ENCODE measurements around the gene BRF1. TPM values are rescaled to one million over a fixed set of nuclear protein-coding genes. Genes with fewer than 3 reads are reported as not detected.

BRF1 gene
- total and polyA plus RNA-seq, 2 donors from 2014 or later: 19.3 to 34.1 TPM

- Histone ChIP-seq H3K36me3 (ENCODE audit: control insufficient read depth in 2 of 3, insufficient read depth in 3 of 3, low read length in 3 of 3) (no peaks in the 10 kb centered on the region), H3K9me3 (ENCODE audit: control insufficient read depth in 2 of 3, insufficient read depth in 1 of 3, low read length in 3 of 3) (no peaks in the 10 kb centered on the region), H3K4me3 (ENCODE audit: low read length in 3 of 3) (no peak overlapping the region), H3K27ac (ENCODE audit: low read depth in 2 of 2, low read length in 2 of 2) (no peak overlapping the region), H3K27me3 (ENCODE audit: control insufficient read depth, insufficient read depth, low read length) (no peaks in the 10 kb centered on the region), H3K9ac (ENCODE audit: low read length in 3 of 3) (no peak overlapping the region), H3K4me1 (ENCODE audit: control insufficient read depth in 2 of 3, insufficient read depth in 2 of 3, low read depth in 1 of 3, low read length in 3 of 3) (peaks cover 0 to 10% (median 9%) of the 10 kb centered on the region in 3 donors)
- no peak for TF ChIP-seq CTCF (IDR thresholded peaks at IDR 0.05; ENCODE audit: borderline replicate concordance, extremely low read depth, insufficient read depth)
- intact Hi-C loops (cut with DNase I): no loop called here
- FAIRE-seq: no peak
- no peak for DNase-seq
These were observed 48.3 kb upstream of the BRF1 start for GRCh38 chr14:105348945-105349699.

- no peak for FAIRE-seq
- no peaks in the 10 kb centered on the region for H3K9me3 ChIP-seq (ENCODE audit: control insufficient read depth in 2 of 3, insufficient read depth in 1 of 3, low read length in 3 of 3)
- no peak for TF ChIP-seq CTCF (IDR thresholded peaks at IDR 0.05; ENCODE audit: borderline replicate concordance, extremely low read depth, insufficient read depth)
These were observed 47.6 kb upstream of the BRF1 start for GRCh38 chr14:105348169-105348944.

GRCh38 chr14:105347587-105347968, 46.8 kb upstream of the BRF1 start:
- H3K36me3 ChIP-seq (ENCODE audit: control insufficient read depth in 2 of 3, insufficient read depth in 3 of 3, low read length in 3 of 3): no peaks in the 10 kb centered on the region
- intact Hi-C loops (cut with DNase I): no loop called here
- no peak overlapping the region for H3K9ac ChIP-seq (ENCODE audit: low read length in 3 of 3)
- no peak overlapping the region for H3K4me3 ChIP-seq (ENCODE audit: low read length in 3 of 3)
- DNase-seq (no peak), FAIRE-seq (no peak)
- H3K27ac ChIP-seq (ENCODE audit: low read depth in 2 of 2, low read length in 2 of 2): no peak overlapping the region
- H3K9me3 ChIP-seq (ENCODE audit: control insufficient read depth in 2 of 3, insufficient read depth in 1 of 3, low read length in 3 of 3): no peaks in the 10 kb centered on the region
- H3K4me1 ChIP-seq (ENCODE audit: control insufficient read depth in 2 of 3, insufficient read depth in 2 of 3, low read depth in 1 of 3, low read length in 3 of 3): peaks cover 0 to 13% (median 9%) of the 10 kb centered on the region in 3 donors
- H3K27me3 ChIP-seq (ENCODE audit: control insufficient read depth, insufficient read depth, low read length): no peaks in the 10 kb centered on the region
- no peak for TF ChIP-seq CTCF (IDR thresholded peaks at IDR 0.05; ENCODE audit: borderline replicate concordance, extremely low read depth, insufficient read depth)

More at GRCh38 chr14:105348169-105348944, 47.6 kb upstream of the BRF1 start:
- Histone ChIP-seq H3K27me3 (ENCODE audit: control insufficient read depth, insufficient read depth, low read length) (no peaks in the 10 kb centered on the region), H3K36me3 (ENCODE audit: control insufficient read depth in 2 of 3, insufficient read depth in 3 of 3, low read length in 3 of 3) (no peaks in the 10 kb centered on the region), H3K27ac (ENCODE audit: low read depth in 2 of 2, low read length in 2 of 2) (no peak overlapping the region), H3K9ac (ENCODE audit: low read length in 3 of 3) (no peak overlapping the region), H3K4me1 (ENCODE audit: control insufficient read depth in 2 of 3, insufficient read depth in 2 of 3, low read depth in 1 of 3, low read length in 3 of 3) (peaks cover 0 to 10% (median 9%) of the 10 kb centered on the region in 3 donors), H3K4me3 (ENCODE audit: low read length in 3 of 3) (no peak overlapping the region)
- peak in 1 of 5 donors; percentile 76 for DNase-seq
- intact Hi-C loops (cut with DNase I): no loop called here

Measured in kidney (tissue), 14 donors.